B cell (primary cell): Measurements from ENCODE around the gene PDLIM1.

ENCODE experiments used
- EZH2 ChIP-seq: IDR thresholded peaks from 2 replicates; pipeline ENCODE4 v1.6.1; 2012; ENCODE audit warnings: borderline replicate concordance, low read depth, mild to moderate bottlenecking, moderate library complexity, low read length; ENCODE audit not compliant: insufficient read depth, poor library complexity, severe bottlenecking
- TF ChIP-seq, protein P1 (sequence below): fragments of 200-600 bp; IDR thresholded peaks from one replicate; pipeline ENCODE4 v1.8.0; 2022; ENCODE audit warnings: antibody characterized with exemption, mild to moderate bottlenecking

GRCh38 chr10:95247881-95248583 lies 42.8 kb downstream of the PDLIM1 start:
- TF ChIP-seq, protein P1, sequence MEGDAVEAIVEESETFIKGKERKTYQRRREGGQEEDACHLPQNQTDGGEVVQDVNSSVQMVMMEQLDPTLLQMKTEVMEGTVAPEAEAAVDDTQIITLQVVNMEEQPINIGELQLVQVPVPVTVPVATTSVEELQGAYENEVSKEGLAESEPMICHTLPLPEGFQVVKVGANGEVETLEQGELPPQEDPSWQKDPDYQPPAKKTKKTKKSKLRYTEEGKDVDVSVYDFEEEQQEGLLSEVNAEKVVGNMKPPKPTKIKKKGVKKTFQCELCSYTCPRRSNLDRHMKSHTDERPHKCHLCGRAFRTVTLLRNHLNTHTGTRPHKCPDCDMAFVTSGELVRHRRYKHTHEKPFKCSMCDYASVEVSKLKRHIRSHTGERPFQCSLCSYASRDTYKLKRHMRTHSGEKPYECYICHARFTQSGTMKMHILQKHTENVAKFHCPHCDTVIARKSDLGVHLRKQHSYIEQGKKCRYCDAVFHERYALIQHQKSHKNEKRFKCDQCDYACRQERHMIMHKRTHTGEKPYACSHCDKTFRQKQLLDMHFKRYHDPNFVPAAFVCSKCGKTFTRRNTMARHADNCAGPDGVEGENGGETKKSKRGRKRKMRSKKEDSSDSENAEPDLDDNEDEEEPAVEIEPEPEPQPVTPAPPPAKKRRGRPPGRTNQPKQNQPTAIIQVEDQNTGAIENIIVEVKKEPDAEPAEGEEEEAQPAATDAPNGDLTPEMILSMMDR, result no peak
- no peak for TF ChIP-seq EZH2
